ENCODE data around the gene NDUFAF4. TPM values are rescaled to one million over a fixed set of nuclear protein-coding genes. Genes with fewer than 3 reads are reported as not detected.
A peak's percentile ranks its signal among the peaks of the same experiment; 100 is the strongest.

Gene NDUFAF4
- total and polyA plus RNA-seq, 2 of the 13 experiments (the other 11 are each of a cell fraction or from before 2014, with no cell fraction given): 41.3 to 59.7 TPM

DNA sequence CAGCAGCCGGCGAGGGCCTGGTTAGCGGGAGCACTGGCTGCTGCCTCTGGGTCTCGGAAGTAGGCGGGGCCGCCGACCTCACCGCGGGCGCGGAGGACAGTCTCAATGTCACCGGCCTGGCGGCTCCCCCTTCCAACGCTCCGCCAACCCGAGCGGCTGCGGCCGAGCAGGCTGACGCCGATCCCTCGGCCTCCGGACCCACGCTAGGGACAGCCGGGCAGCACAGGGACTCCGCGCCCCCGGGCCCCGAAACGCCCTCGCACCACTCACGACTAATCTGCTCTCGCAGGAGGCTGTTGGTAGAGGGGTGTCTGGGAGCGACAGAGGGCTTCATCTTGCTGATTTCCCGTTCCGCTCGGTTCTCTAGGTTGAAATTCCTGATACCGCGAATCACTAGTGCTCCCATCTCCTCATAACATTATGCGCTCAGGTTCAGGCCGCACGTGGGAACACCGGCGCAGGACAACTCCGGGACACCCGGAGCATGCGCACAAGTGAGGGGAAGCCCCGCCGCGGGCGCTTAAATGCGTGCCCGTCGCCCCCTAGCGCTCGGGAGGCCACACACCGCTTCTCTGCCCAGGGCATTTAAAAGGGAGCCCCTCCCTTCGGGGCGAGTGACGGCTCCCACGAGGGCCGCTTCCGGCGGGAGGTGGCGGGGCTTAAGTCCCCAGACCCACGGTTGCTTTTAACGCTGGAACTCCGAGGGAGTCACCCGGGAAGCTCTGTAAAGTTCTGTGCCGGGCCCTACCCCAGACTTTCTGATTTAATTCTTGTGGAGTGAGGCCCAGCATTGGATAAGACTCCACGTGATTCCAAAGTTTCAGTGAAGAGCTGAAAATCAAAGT, at the start of gene NDUFAF4 (continued):
- TF ChIP-seq TAF1 (CRISPR knock-in tag; IDR thresholded peaks at IDR 0.05): peak; percentile 78
- TF ChIP-seq STAT6 (CRISPR knock-in tag; IDR thresholded peaks at IDR 0.05; ENCODE audit: borderline replicate concordance): no peak
- no peak for TF ChIP-seq ZNF660 (CRISPR knock-in tag; IDR thresholded peaks at IDR 0.05; ENCODE audit: borderline replicate concordance, low read depth)
- TF ChIP-seq ZNF557 (CRISPR knock-in tag; IDR thresholded peaks at IDR 0.05): no peak
- TF ChIP-seq, protein P1, sequence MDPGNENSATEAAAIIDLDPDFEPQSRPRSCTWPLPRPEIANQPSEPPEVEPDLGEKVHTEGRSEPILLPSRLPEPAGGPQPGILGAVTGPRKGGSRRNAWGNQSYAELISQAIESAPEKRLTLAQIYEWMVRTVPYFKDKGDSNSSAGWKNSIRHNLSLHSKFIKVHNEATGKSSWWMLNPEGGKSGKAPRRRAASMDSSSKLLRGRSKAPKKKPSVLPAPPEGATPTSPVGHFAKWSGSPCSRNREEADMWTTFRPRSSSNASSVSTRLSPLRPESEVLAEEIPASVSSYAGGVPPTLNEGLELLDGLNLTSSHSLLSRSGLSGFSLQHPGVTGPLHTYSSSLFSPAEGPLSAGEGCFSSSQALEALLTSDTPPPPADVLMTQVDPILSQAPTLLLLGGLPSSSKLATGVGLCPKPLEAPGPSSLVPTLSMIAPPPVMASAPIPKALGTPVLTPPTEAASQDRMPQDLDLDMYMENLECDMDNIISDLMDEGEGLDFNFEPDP (CRISPR knock-in tag; conservative IDR thresholded peaks at IDR 0.05): no peak
- TF ChIP-seq SIX1 (CRISPR knock-in tag; IDR thresholded peaks at IDR 0.05; ENCODE audit: borderline replicate concordance): no peak
- peak; percentile 61; the same call in 1 of the 2 replicates for TF ChIP-seq ZC3H13 (CRISPR knock-in tag; IDR thresholded peaks at IDR 0.05)
- TF ChIP-seq ZNF143 (CRISPR knock-in tag; IDR thresholded peaks at IDR 0.05): no peak
- no peak for TF ChIP-seq ZFP36 (IDR thresholded peaks at IDR 0.05; ENCODE audit: borderline replicate concordance, low read depth, low read length, partially characterized antibody)
- peak; percentile 60; the same call in 1 of the 2 replicates for TF ChIP-seq ZBTB3 (CRISPR knock-in tag; IDR thresholded peaks at IDR 0.05; ENCODE audit: borderline replicate concordance, low read depth)
- peak; percentile 90 for TF ChIP-seq SAP130 (CRISPR knock-in tag; IDR thresholded peaks at IDR 0.05; ENCODE audit: low read depth)
- TF ChIP-seq ZBTB26 (CRISPR knock-in tag; IDR thresholded peaks at IDR 0.05; ENCODE audit: borderline replicate concordance): no peak
- TF ChIP-seq ZFP1 (CRISPR knock-in tag; IDR thresholded peaks at IDR 0.05): no peak
- 0 out of 2 replicates have a peak, but pooled peaks have one; percentile 19 for TF ChIP-seq ZNF616 (CRISPR knock-in tag; IDR thresholded peaks at IDR 0.05; ENCODE audit: low read depth)
- TF ChIP-seq SATB2 (CRISPR knock-in tag; IDR thresholded peaks at IDR 0.05): no peak
- TF ChIP-seq TEAD3 (CRISPR knock-in tag; optimal IDR thresholded peaks at IDR 0.05; ENCODE audit: borderline replicate concordance): peak; percentile 41
- TF ChIP-seq ZNF709 (CRISPR knock-in tag; IDR thresholded peaks at IDR 0.05): peak; percentile 97
- TF ChIP-seq HDAC1 (CRISPR knock-in tag; IDR thresholded peaks at IDR 0.05): peak; percentile 92
- TF ChIP-seq REST (IDR thresholded peaks at IDR 0.05; ENCODE audit: borderline replicate concordance in 1 of 2, low read depth in 1 of 2, low read length in 2 of 2): peak in 1 of 2 experiments; percentile 33; a peak in 1 of 4 replicates
- peak; percentile 73 for TF ChIP-seq PHF20 (CRISPR knock-in tag; IDR thresholded peaks at IDR 0.05)
- no peak for TF ChIP-seq MZF1 (CRISPR knock-in tag; IDR thresholded peaks at IDR 0.05; ENCODE audit: borderline replicate concordance)

Measured in HepG2 (cell line).